Activated CD8-positive, alpha-beta memory T cell treated with anti-CD3 and anti-CD28 coated beads, Interleukin-2, amount 50 U/mL, for 1 hour (primary cell): ENCODE results near the gene GRPEL1.
"Not testable (repeated sequence)": the region's sequence is repeated elsewhere in the genome, so short reads cannot be mapped to it uniquely, and the experiment has no call there.

Experiments used
- DNase-seq: peaks from one replicate; pipeline ENCODE4 v3.0.0-alpha.2; 2020; ENCODE audit errors: extremely low read depth

Gene GRPEL1

GRCh38 chr4:7067452-7068278, at the start of gene GRPEL1:
Gene GRPEL1 (minus strand): TSS chr4:7068064. CDS start chr4:7068032, 32 bp downstream.
- DNase-seq: peak; percentile 97

- DNase-seq: no peak
Observed at GRCh38 chr4:7116705-7117104, 48.8 kb upstream of the GRPEL1 start.

- no peak for DNase-seq
Observed at GRCh38 chr4:7115557-7116340, 47.9 kb upstream of the GRPEL1 start.

DNA sequence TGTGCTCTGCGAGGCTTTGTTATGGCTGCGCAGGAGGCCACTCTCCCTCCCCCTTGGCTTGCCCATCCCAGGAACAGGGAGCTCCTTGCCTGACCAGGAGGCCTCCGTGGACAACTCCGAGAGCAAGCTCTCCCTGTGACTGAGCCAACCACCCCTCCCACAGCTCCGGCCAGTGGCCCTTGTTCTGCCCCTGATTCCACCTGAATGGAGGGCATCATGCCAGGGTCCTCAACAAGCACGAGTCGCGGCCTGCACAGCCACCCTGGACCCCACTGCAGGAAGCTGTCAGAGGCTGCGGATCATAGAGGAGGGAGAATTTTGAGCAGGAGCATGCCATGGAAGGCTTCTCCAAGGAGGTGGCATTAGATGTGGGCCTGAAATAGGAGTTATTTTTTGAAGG, 44.8 kb upstream of the GRPEL1 start:
- DNase-seq: no peak

- no peak for DNase-seq
Observed at GRCh38 chr4:7111441-7111840, 43.6 kb upstream of the GRPEL1 start.

DNA sequence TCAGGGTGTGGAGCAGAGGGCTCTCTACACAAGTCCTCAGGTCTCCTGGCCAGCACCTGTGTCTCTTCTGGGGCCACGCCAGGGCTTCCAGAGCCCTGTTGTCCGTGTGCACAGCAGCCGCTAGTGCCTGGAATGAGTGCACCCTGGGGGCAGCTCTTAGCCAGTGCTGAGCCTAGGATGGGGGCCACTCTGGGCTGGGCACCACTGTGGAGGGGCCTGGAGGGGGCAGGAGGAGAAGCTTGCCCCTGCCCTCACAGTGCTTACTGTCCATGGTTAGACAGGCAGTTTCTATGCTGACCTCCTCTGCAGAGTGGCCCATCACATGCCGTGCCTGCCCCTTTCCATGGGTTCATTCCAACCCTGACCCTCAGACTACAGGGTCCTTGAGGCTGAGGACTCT, 42.7 kb upstream of the GRPEL1 start:
- DNase-seq: no peak

- no peak for DNase-seq
Observed at GRCh38 chr4:7109169-7109568, 41.3 kb upstream of the GRPEL1 start.

GRCh38 chr4:7108660-7109059, 40.8 kb upstream of the GRPEL1 start:
- DNase-seq: no peak

DNA sequence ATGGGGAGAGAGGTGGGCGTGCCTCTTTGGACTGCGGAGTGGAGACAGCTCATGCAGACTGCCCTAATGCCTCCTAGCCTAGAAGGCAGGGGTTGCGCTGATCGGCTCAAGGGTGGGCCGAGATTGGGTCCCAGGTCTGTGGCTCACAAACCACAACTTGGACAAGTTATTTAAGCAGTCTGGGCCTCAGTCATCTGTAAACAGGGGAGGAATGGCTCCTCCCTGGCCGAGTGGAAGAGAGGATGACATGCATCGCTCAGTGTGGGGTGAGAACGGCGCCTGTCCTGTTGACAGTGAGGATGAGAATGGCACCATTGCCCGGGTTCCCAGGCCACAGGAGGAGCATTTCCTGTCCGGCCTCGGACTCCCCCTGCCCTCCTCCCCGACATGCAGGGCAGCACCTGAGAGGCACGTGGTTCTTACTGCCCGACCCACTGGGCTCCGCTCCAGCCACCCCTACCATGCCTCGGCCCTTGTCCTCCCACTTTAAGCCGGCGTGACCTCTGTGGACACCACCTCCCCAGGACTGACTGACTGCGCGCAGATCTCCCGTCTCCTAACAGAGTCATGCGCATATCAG, 40.3 kb upstream of the GRPEL1 start:
- DNase-seq: no peak

DNA sequence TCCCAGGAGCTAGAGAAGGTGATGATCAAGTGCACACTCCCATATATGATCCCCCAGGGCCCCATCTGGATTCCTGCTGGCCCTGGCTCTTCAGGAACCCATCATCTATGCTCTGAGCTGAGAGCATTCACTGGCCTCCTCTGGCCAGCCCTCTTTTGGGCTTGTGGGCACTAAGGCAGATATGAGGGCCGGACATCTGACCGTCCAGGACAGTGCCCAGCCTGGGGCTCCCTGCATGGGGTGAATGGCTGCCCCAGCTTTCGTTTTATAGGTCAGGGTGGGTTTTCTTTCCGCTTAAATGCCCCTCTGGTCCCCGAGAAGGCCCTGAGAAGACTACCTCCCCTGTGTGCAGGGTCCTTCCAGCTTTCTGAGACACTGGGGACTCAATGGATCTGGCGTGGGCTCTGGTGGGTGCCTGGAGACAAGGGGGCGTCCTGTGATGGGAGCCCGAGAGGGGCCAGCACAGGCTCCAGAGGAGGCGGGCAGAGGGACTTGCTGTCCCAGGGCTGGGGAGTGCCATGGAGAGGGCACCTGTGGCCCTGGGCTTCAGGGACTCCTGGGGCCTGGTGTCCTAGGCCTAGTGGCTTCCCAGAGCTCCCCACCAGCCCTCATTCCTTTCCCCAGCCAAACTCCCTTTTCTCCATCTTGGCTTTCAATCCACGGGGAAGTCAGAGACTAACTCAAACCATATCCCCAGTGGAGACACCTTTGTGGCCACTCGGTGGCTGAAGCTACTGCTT, 39.5 kb upstream of the GRPEL1 start:
- no peak for DNase-seq

DNA sequence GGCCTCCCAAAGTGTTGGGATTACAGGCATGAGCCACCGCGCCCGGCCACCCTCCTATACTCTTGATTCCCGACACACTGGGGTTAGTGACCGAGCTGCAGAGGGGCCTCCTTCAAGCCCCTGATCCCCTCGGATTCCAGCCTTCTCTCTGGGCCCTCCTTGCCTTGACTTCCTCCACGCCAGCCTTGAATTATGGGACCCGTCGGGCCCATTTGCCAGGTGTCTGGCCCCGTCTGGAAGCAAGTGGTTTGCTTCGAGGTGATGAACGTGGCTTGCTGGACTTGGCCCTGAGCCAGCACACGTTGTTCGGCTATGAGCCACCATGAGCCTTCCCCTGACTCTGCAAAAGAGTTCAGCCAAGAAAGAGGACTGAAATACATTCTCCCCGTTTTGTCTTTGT, 37.4 kb upstream of the GRPEL1 start:
- no peak for DNase-seq

DNA sequence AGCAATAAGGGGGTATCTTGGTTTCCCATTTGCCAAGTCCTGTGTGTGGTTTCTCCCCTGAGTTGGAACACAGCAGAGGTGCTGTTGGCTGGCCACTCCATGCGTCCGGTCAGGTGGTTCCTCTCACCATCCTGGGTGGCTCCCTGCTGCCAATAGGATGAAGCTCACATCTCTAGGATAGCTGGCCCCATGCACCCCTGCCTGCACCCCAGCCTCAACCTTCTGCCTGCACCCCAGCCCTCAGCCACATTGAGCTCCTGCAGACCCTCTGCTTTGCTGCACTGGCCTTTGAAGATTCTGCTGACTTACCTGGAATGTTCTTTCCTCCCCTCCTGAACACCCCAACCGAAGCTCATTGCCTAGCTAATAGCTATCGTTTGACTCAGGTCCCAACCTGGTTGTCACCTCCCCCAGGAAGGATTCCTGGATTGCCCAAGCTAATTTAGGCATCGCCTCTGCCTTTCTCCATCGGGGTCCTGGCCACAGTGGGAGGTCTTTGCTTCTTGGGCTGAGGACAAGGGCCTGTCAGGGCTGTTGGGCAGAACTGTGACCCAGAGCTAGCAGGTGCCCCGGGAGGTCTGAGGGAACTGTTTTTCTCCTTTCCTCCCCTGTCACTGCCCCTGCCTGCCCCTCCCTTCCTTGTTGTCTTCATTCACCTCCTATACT, 36.6 kb upstream of the GRPEL1 start:
- DNase-seq: no peak

DNA sequence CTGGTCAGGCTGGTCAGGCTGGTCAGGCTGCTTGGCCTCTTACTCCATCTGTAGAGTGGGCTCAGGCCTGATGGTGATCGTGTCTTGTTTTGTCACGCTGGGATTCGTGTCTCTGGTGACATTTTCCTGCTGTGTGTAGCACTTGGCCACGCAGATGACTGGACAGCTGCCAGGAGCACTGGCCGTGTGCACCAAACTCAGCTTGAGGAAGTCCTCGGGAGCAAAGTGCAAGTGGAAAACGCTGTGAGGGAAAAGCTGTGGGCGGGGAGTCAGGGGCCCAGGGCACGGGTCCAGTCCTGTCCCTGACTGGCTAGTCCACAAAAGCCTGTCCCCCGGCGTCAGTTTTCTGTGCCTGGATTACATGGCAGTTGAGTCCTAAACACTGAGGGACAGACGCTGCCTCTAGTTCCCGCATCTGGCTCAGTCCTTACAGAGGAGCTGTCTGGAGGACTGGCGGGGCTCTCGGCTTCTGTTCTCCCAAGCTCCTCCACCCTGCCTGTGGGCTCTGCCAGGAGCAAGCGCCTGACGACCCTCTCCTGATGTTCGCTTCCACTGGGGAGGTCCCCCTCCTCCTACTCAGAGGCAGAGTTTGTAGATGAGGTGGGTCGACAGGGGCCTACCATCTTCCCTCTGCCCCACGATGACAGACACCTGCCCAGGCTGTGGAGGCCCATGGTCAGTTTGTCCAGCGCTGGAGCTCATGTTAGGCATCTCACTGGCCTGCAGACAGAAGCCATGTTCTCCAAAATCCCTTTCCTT, 35.9 kb upstream of the GRPEL1 start:
- DNase-seq: no peak

- DNase-seq: peak; percentile 50
Observed at GRCh38 chr4:7103031-7103606, 35.3 kb upstream of the GRPEL1 start.

DNA sequence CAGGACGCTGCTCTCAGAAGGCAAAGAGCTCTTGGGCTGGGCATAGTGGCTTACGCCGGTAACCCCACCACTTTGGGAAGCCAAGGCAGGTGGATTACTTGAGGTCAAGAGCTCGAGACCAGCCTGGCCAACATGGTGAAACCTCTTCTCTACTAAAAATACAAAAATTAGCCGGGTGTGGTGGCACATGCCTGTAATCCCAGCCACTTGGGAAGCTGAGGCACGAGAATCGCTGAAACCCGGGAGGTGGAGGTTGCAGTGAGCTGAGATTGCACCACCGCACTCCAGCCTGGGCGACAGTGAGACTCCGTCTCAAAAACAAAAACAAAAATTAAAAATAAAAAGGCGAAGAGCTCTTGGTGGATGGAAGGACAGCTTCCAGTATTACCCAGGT, 34.6 kb upstream of the GRPEL1 start:
- not testable (repeated sequence) for DNase-seq

DNA sequence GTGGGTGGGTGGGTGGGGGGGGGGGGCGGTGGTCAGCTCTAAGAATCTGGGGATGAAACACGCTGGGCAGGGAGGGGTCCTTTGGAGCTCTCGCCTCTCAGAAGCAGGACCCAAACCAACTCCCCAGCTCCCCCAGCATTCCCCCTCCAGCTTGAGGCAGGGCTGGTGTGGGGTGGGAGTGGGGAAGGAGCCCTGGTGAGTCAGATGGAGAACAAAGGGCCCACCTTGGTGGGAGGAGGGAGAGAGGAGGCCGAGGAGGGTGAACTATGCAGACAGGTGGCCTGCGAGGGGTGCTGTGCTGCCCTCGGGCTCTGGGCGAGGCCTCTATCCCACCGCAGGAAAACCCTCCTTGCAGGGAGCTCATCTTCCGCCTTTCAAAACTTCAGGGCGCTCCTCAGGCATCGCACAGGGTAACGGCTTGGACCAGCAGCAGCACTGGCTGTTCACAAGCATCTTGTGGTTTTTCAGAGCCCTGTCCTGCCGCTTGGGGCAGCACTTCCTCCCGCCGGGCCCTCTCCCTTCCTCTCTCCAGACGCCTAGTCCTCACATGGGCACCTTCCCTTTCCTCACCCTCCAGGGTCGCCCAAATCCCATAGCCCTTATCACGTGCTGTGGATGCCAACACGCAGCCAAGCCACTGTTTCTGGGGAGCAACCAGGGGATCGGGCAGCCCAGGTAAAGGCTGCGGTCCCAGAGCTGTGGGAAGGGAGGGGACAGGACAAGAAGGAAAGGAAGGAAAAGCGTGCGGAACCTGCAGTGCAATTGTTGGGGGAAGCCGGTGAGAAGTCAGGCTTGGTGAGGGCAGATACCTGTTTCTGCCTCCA, 34.0 kb upstream of the GRPEL1 start:
- DNase-seq: no peak

DNA sequence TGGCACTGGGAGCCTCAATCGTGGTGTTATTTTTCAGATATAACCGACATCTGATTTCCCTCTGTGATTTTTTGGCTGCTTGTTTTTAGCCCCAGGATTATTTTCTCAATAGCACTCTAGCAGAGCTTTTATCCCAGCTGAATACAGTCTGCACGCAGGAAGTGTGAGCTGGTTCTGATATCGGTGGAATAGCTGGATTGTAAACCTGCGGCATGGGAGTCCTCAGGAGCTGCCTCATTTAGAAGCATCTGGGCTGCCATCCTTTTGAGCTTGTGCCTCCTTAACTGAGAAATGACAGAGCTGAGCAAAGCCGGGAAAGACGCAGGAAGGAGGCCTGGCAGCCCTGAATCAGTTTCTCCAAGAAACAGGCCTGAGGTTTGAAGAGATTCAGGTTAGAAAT, 28.4 kb upstream of the GRPEL1 start:
- DNase-seq: no peak

DNA sequence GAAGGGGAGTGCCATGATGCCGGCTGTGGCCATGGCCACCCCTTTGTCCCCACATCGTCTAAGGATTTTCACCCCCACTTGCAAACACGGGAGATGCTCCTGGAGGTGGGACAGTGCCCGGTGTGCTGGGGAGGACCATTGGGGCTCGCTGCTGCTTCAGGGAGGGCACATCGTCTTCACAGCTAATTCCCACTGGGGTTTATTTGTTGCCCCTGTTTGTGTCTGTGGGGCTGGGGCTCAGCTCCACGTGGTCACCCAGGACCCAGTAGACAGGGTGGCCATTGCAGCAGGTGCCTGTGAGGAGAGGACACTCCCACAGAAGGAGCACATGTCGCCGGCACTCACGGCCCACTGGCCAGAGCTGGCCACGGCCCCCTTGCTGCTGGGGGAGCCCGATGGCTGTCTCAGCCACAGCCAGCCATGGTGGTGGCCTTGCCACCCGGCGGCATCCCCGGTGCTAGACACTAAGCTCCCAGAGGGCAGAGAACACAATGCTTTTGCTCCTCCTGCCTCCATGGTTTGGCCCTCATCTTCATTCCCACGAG, 27.8 kb upstream of the GRPEL1 start:
- no peak for DNase-seq

GRCh38 chr4:7094916-7095315, 27.1 kb upstream of the GRPEL1 start:
- no peak for DNase-seq
